ENCODE data around the gene FBH1. TPM values are rescaled to one million over a fixed set of nuclear protein-coding genes. Genes with fewer than 3 reads are reported as not detected.

FBH1 gene
- total and polyA plus RNA-seq, 10 of the 15 experiments (the other 5 are each of a cell fraction or from before 2014, with no cell fraction given) = 6.1 to 67.6 (median 47.2) TPM

GRCh38 chr10:5889624-5890451, at the start of gene FBH1, which contains the start of gene ANKRD16 (continued):
- TF ChIP-seq SREBF1 (IDR thresholded peaks at IDR 0.05; ENCODE audit: low read length) (0 out of 2 replicates have a peak, but pooled peaks have one; percentile 29), CREM (IDR thresholded peaks at IDR 0.05; ENCODE audit: low read depth) (peak; percentile 57; the same call in 1 of the 2 replicates), ASH2L (IDR thresholded peaks at IDR 0.05; ENCODE audit: borderline replicate concordance, low read depth) (peak; percentile 32; the same call in 1 of the 2 replicates), IKZF2 (IDR thresholded peaks at IDR 0.05) (peak; percentile 61 to 89; a peak in 3 of 4 replicates), PKNOX1 (IDR thresholded peaks at IDR 0.05) (peak; percentile 100), YY1 (IDR thresholded peaks at IDR 0.05; ENCODE audit: low read depth, low read length) (no peak), ZBTB33 (IDR thresholded peaks at IDR 0.05) (peak; percentile 91), RB1 (IDR thresholded peaks at IDR 0.05; ENCODE audit: borderline replicate concordance) (peak; percentile 57; the same call in 1 of the 2 replicates), SMC3 (IDR thresholded peaks at IDR 0.05; ENCODE audit: borderline replicate concordance, low read length) (no peak), E4F1 (IDR thresholded peaks at IDR 0.05; ENCODE audit: borderline replicate concordance, partially characterized antibody) (peak; percentile 95), FOXK2 (IDR thresholded peaks at IDR 0.05) (no peak), BACH1 (IDR thresholded peaks at IDR 0.05; ENCODE audit: borderline replicate concordance) (0 out of 2 replicates have a peak, but pooled peaks have one; percentile 32), POLR2AphosphoS2 (IDR thresholded peaks at IDR 0.05; ENCODE audit: low read depth, low read length) (peak; percentile 81; the same call in 1 of the 2 replicates), SMARCA5 (IDR thresholded peaks at IDR 0.05) (peak; percentile 45; the same call in 1 of the 2 replicates), MLLT1 (IDR thresholded peaks at IDR 0.05) (no peak), RCOR1 (conservative IDR thresholded peaks at IDR 0.05; ENCODE audit: low read depth, low read length) (no peak), SREBF2 (IDR thresholded peaks at IDR 0.05; ENCODE audit: low read length) (no peak), NR2F1 (conservative IDR thresholded peaks at IDR 0.05) (peak; percentile 34; the same call in 1 of the 2 replicates), EZH2 (IDR thresholded peaks at IDR 0.05; ENCODE audit: borderline replicate concordance, control insufficient read depth, low read depth, low read length) (no peak), HCFC1 (IDR thresholded peaks at IDR 0.05; ENCODE audit: low read length) (peak; percentile 52), CTCF (IDR thresholded peaks at IDR 0.05 in 2 of 3, conservative IDR thresholded peaks at IDR 0.05 in 1 of 3; ENCODE audit: control insufficient read depth in 2 of 3, extremely low read depth in 1 of 3, insufficient read depth in 1 of 3, low read depth in 3 of 3, low read length in 3 of 3) (peak in 1 of 3 experiments; percentile 2; a peak in 1 of 6 replicates)

Data from GM12878 (cell line).